Astrocyte of the spinal cord (primary cell): ENCODE measurements around the gene OR11A1.

Source experiments
- DNase-seq: peaks from one replicate; pipeline ENCODE4 v3.0.0; 2011; ENCODE audit warnings: low read depth, low spot score
- H3K4me3 ChIP-seq: 2 replicates; pipeline ENCODE4 v1.5.1; 2011; ENCODE audit warnings: low read depth, mild to moderate bottlenecking, low read length, moderate library complexity
- CTCF ChIP-seq: IDR thresholded peaks from 2 replicates; pipeline ENCODE4 v1.5.1; 2012; ENCODE audit warnings: low read depth, mild to moderate bottlenecking, low read length, inconsistent platforms
- in situ Hi-C: cut with HindIII; loops from 2 replicates; pipeline ENCODE4 v1.10.0; 2017; ENCODE audit warnings: low sequenced_read_pairs

The OR11A1 gene

GRCh38 chr6:29376003-29376402, 80.9 kb downstream of the OR11A1 start:
- H3K4me3 ChIP-seq = no peak overlapping the region
- DNase-seq = no peak
- in situ Hi-C loops = no loop called here
- TF ChIP-seq CTCF = no peak
